VCaP (cell line): ENCODE results near the gene C19orf25.

Experiments used
- H3K27ac ChIP-seq: fragments of 450-650 bp; 2 replicates; pipeline ENCODE4 v1.5.1; 2017
- TF ChIP-seq, protein P1 (sequence below): fragments of 450-650 bp; conservative IDR thresholded peaks from 2 replicates; pipeline ENCODE4 v1.5.1; 2017; ENCODE audit warnings: mild to moderate bottlenecking, moderate library complexity

The C19orf25 gene

DNA sequence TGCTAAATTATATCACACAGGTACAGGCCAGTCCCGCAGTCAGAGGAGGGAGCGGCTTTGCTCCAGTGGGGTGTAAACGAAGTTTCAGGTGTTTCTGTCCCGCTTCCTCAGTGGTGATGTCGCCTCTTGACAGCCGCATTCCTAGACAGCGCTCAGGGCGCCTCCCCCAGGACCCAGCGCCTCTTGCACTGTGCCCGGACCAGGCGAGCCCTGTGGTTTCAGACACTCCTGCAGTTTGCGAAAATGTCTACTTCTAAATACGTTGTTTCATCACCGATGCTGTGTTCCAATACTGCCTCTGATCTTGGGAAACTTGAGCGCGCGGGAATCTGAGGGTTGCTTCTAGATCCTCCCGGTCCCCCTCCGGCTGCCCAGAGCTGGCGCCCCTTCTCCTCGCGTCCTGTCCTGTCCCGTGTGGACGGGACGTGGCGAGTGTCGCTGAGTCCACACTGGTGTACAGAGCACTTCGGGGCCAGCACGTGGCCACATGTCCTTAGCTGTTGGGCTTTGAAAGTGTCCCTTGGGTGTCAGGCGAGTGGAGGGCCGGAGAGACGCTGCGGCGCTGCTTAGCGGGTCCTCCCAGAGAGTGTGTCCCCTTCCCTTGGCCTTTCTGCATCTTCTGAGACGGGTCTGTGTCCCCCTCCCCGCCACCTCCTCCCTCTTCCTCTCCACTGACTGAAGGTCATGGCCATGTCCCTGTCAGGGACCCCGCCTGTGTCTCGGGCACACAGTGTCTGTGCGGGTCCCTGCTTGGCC is 55.4 kb downstream of the C19orf25 start:
- H3K27ac ChIP-seq = no peak overlapping the region
- TF ChIP-seq, protein P1, sequence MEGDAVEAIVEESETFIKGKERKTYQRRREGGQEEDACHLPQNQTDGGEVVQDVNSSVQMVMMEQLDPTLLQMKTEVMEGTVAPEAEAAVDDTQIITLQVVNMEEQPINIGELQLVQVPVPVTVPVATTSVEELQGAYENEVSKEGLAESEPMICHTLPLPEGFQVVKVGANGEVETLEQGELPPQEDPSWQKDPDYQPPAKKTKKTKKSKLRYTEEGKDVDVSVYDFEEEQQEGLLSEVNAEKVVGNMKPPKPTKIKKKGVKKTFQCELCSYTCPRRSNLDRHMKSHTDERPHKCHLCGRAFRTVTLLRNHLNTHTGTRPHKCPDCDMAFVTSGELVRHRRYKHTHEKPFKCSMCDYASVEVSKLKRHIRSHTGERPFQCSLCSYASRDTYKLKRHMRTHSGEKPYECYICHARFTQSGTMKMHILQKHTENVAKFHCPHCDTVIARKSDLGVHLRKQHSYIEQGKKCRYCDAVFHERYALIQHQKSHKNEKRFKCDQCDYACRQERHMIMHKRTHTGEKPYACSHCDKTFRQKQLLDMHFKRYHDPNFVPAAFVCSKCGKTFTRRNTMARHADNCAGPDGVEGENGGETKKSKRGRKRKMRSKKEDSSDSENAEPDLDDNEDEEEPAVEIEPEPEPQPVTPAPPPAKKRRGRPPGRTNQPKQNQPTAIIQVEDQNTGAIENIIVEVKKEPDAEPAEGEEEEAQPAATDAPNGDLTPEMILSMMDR = no peak
